PFSK-1 (cell line): Measurements from ENCODE around the gene CST8.

Experiments used
- FOXP2 ChIP-seq: optimal IDR thresholded peaks from 2 replicates; pipeline ENCODE3; 2011; ENCODE audit warnings: borderline replicate concordance, control low read depth, inconsistent platforms; ENCODE audit not compliant: insufficient read depth; ENCODE audit errors: extremely low read length, extremely low read depth
- POLR2AphosphoS5 ChIP-seq: IDR thresholded peaks from 2 replicates; pipeline ENCODE4 v1.6.1; 2012; ENCODE audit warnings: low read depth, mild to moderate bottlenecking, control low read depth, low read length, moderate library complexity
- REST ChIP-seq, 2 experiments: IDR thresholded peaks; 2 replicates each; pipeline versions ENCODE4 v1.6.1 to v1.8.0; 2011 to 2012; ENCODE audit warnings: low read depth in 2 of 2, low read length in 2 of 2, control low read depth in 1 of 2, inconsistent platforms in 1 of 2, mild to moderate bottlenecking in 1 of 2, moderate library complexity in 1 of 2; ENCODE audit not compliant: insufficient read depth in 1 of 2
- SIN3A ChIP-seq: IDR thresholded peaks from 2 replicates; pipeline ENCODE4 v1.6.1; 2012; ENCODE audit warnings: mild to moderate bottlenecking, low read length, moderate library complexity, borderline replicate concordance; ENCODE audit not compliant: insufficient read depth
- TAF1 ChIP-seq: IDR thresholded peaks from 2 replicates; pipeline ENCODE4 v1.6.1; 2012; ENCODE audit warnings: low read length, control low read depth, borderline replicate concordance; ENCODE audit not compliant: insufficient read depth

Gene CST8

GRCh38 chr20:23453549-23454543 lies 37.1 kb upstream of the CST8 start:
- TF ChIP-seq POLR2AphosphoS5: no peak
- no peak for TF ChIP-seq FOXP2
- TF ChIP-seq SIN3A: no peak
- no peak for TF ChIP-seq REST (IDR thresholded peaks at IDR 0.05; ENCODE audit: insufficient read depth in 1 of 2, low read depth in 2 of 2, low read length in 2 of 2)
- TF ChIP-seq TAF1: no peak

GRCh38 chr20:23454816-23455215 lies 36.1 kb upstream of the CST8 start:
- TF ChIP-seq POLR2AphosphoS5 (no peak), SIN3A (no peak), REST (IDR thresholded peaks at IDR 0.05; ENCODE audit: insufficient read depth in 1 of 2, low read depth in 2 of 2, low read length in 2 of 2) (no peak), TAF1 (no peak), FOXP2 (no peak)

GRCh38 chr20:23455639-23456038 lies 35.3 kb upstream of the CST8 start:
- TF ChIP-seq FOXP2 (no peak), REST (IDR thresholded peaks at IDR 0.05; ENCODE audit: insufficient read depth in 1 of 2, low read depth in 2 of 2, low read length in 2 of 2) (no peak), POLR2AphosphoS5 (no peak)

GRCh38 chr20:23456409-23456808 lies 34.5 kb upstream of the CST8 start:
- no peak for TF ChIP-seq SIN3A
- no peak for TF ChIP-seq REST (IDR thresholded peaks at IDR 0.05; ENCODE audit: insufficient read depth in 1 of 2, low read depth in 2 of 2, low read length in 2 of 2)
- TF ChIP-seq FOXP2: no peak
- TF ChIP-seq POLR2AphosphoS5: no peak
